B cell (primary cell): ENCODE measurements around the gene DGKB. TPM values are rescaled to one million over a fixed set of nuclear protein-coding genes. Genes with fewer than 3 reads are reported as not detected.

ENCODE experiments used
- ATAC-seq: fragments of 200-7000 bp; cut with Tn5 transposase; one replicate; pipeline ENCODE4 v1.10.0; 2021; ENCODE audit warnings: low read depth, mild to moderate bottlenecking, moderate number of reproducible peaks, moderate library complexity
- CTCF ChIA-PET: fragments of 350-600 bp; sonication (Branson Sonifier 250); formaldehyde crosslinking; loops from one replicate; lab custom pipeline; 2021; ENCODE audit warnings: antibody characterized with exemption, inconsistent platforms; lab: Charles Lee
- POLR2A ChIA-PET: fragments of 350-600 bp; sonication (Branson Sonifier 250); formaldehyde crosslinking; loops from one replicate; lab custom pipeline; 2021; ENCODE audit warnings: antibody characterized with exemption; lab: Charles Lee
- DNase-seq: peaks from one replicate; pipeline ENCODE4 v3.0.0; 2013
- H2AFZ ChIP-seq: 2 replicates; pipeline ENCODE4 v1.6.1; 2012; ENCODE audit warnings: mild to moderate bottlenecking, low read depth, low read length; ENCODE audit not compliant: insufficient read depth, poor library complexity, severe bottlenecking
- H3K27ac ChIP-seq, 2 donors: 1 replicate in 1 of 2; 2 replicates in 1 of 2; pipeline ENCODE4 v1.5.1; 2012 to 2013; ENCODE audit warnings: low read length in 2 of 2, mild to moderate bottlenecking in 2 of 2, moderate library complexity in 1 of 2
- H3K27me3 ChIP-seq, 4 experiments: fragments of 200-600 bp in 1 of 4; sonication (generic) in 1 of 4; replicated peaks in 1 of 4; 1 replicate in 2 of 4; 2 replicates in 2 of 4; pipeline versions ENCODE4 v1.6.1 to v1.7.0; 2013 to 2016; ENCODE audit warnings: low read length in 3 of 4, mild to moderate bottlenecking in 2 of 4, mixed read lengths in 1 of 4, moderate library complexity in 1 of 4; ENCODE audit not compliant: insufficient read depth in 4 of 4, control insufficient read depth in 3 of 4; ENCODE audit errors: control extremely low read depth in 1 of 4
- H3K36me3 ChIP-seq, 2 experiments: replicated peaks in 1 of 2; 1 replicate in 1 of 2; 2 replicates in 1 of 2; pipeline versions ENCODE4 v1.6.1 to v1.7.1; 2013; ENCODE audit warnings: low read length in 1 of 2; ENCODE audit not compliant: insufficient read depth in 2 of 2, control insufficient read depth in 1 of 2; ENCODE audit errors: control extremely low read depth in 1 of 2, extremely low read depth in 1 of 2
- H3K4me1 ChIP-seq, 2 donors: fragments of 200-600 bp in 1 of 2; sonication (generic) in 1 of 2; 1 replicate in 1 of 2; 2 replicates in 1 of 2; pipeline versions ENCODE4 v1.5.1 to v1.6.1; 2013 to 2017; ENCODE audit warnings: low read length in 2 of 2; ENCODE audit not compliant: control insufficient read depth in 2 of 2, insufficient read depth in 2 of 2
- H3K4me2 ChIP-seq: replicated peaks from 2 replicates; pipeline ENCODE3; 2012; ENCODE audit warnings: mild to moderate bottlenecking, low read depth, low read length; ENCODE audit not compliant: poor library complexity, severe bottlenecking
- H3K4me3 ChIP-seq, 5 experiments: fragments of 200-600 bp in 1 of 5; sonication (generic) in 1 of 5; 1 replicate in 3 of 5; 2 replicates in 2 of 5; pipeline versions ENCODE4 v1.5.1 to v1.7.0; 2011 to 2016; ENCODE audit warnings: low read length in 4 of 5, mild to moderate bottlenecking in 4 of 5, low read depth in 2 of 5, control low read depth in 1 of 5, moderate library complexity in 1 of 5; ENCODE audit not compliant: insufficient read depth in 1 of 5; ENCODE audit errors: control extremely low read depth in 1 of 5, extremely low read depth in 1 of 5
- H3K79me2 ChIP-seq: fragments of 200-600 bp; sonication (generic); one replicate; pipeline ENCODE4 v1.6.0; 2016; ENCODE audit warnings: low read length; ENCODE audit not compliant: control insufficient read depth, insufficient read depth
- H3K9ac ChIP-seq: fragments of 200-600 bp; sonication (generic); 2 replicates; pipeline ENCODE4 v1.6.1; 2017; ENCODE audit warnings: mild to moderate bottlenecking, low read length, moderate library complexity
- H3K9me3 ChIP-seq, 3 donors: one replicate each; pipeline versions ENCODE4 v1.6.1 to v1.7.1; 2013; ENCODE audit warnings: low read length in 2 of 3; ENCODE audit not compliant: control insufficient read depth in 2 of 3, insufficient read depth in 1 of 3; ENCODE audit errors: control extremely low read depth in 1 of 3
- H4K20me1 ChIP-seq: 2 replicates; pipeline ENCODE4 v1.6.0; 2012; ENCODE audit warnings: mild to moderate bottlenecking, low read length; ENCODE audit not compliant: insufficient read depth, control insufficient read depth, poor library complexity, severe bottlenecking
- H3K27ac Mint-ChIP-seq: one replicate; pipeline ENCODE4 v1.8.0; 2021; ENCODE audit warnings: mixed read lengths
- H3K27me3 Mint-ChIP-seq: one replicate; pipeline ENCODE4 v1.8.0; 2021; ENCODE audit warnings: mixed read lengths
- H3K4me1 Mint-ChIP-seq: one replicate; pipeline ENCODE4 v1.8.0; 2021; ENCODE audit warnings: mixed read lengths
- H3K4me3 Mint-ChIP-seq: one replicate; pipeline ENCODE4 v1.8.0; 2021; ENCODE audit warnings: mixed read lengths
- H3K9me3 Mint-ChIP-seq: one replicate; pipeline ENCODE4 v1.8.0; 2022; ENCODE audit warnings: mixed read lengths; ENCODE audit not compliant: insufficient read depth
- CTCF ChIP-seq: fragments of 200-600 bp; IDR thresholded peaks from one replicate; pipeline ENCODE4 v1.8.0; 2022; ENCODE audit warnings: antibody characterized with exemption, mild to moderate bottlenecking
- EZH2 ChIP-seq: IDR thresholded peaks from 2 replicates; pipeline ENCODE4 v1.6.1; 2012; ENCODE audit warnings: borderline replicate concordance, low read depth, mild to moderate bottlenecking, moderate library complexity, low read length; ENCODE audit not compliant: insufficient read depth, poor library complexity, severe bottlenecking
- WGBS: methylation state at CpG from one replicate; pipeline ENCODE4 v1.1.5; 2013; ENCODE audit warnings: missing lambda C conversion rate; ENCODE audit not compliant: insufficient coverage; 5-methylcytosine and 5-hydroxymethylcytosine counted together
- intact Hi-C: fragments of 100-400 bp; cut with micrococcal nuclease; formaldehyde crosslinking; loops from one replicate; pipeline ENCODE4 v1.10.0; 2022
- polyA plus RNA-seq: library from polyadenylated mRNA; depleted of rRNA; stranded (reverse); fragments of >200 nt; gene quantifications from 2 replicates; pipeline ENCODE4 v1.2.3, GENCODE V29; 2012
- total RNA-seq, 2 donors: library from RNA; stranded (reverse); fragments of 120-200 nt in 1 of 2; gene quantifications; 1 replicate in 1 of 2; 2 replicates in 1 of 2; pipeline versions ENCODE4 v1.2.3 to v1.2.4, GENCODE V29; 2013 to 2022

DGKB gene
- total and polyA plus RNA-seq, 2 donors (not counting 1 experiment from before 2014, with no cell fraction given) = not detected

DNA sequence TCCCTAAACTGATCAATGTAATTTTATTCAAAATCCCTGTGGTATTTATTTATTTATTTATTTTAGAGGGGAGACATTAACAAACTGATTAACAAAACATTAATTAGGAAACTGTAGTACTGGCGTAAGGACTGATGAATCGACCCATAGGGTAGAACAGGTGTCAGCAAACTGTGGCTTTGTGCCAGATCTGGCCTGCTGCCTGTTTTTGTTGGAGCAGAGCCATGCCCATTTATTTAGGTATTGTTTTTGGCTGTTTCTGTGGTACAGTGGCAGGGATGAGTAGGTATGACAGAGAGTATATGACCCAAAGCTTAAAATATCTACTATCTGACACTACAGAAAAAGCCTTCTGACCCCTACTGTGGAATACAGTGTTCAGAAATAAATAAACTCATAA is 580.6 kb downstream of the DGKB start:
- ChIA-PET CTCF (no interaction called here), POLR2A (no interaction called here)
- H3K27ac Mint-ChIP-seq = no peak overlapping the region
- no peaks in the 10 kb centered on the region for H3K27me3 Mint-ChIP-seq
- H2AFZ ChIP-seq = no peak overlapping the region
- no peaks in the 10 kb centered on the region for H3K4me1 ChIP-seq
- no peak overlapping the region for H3K9ac ChIP-seq
- no peak overlapping the region for H3K27ac ChIP-seq
- TF ChIP-seq EZH2 = no peak
- no peak for TF ChIP-seq CTCF
- no peaks in the 10 kb centered on the region for H3K9me3 ChIP-seq
- no peaks in the 10 kb centered on the region for H3K79me2 ChIP-seq
- no peak for ATAC-seq
- H3K4me1 Mint-ChIP-seq = no peaks in the 10 kb centered on the region
- no peak overlapping the region for H3K4me3 Mint-ChIP-seq
- no peak for DNase-seq
- no peaks in the 10 kb centered on the region for H3K27me3 ChIP-seq
- H3K4me3 ChIP-seq = no peak overlapping the region
- H4K20me1 ChIP-seq = no peaks in the 10 kb centered on the region
- H3K36me3 ChIP-seq = no peaks in the 10 kb centered on the region
- H3K9me3 Mint-ChIP-seq = peaks cover 4% of the 10 kb centered on the region
- intact Hi-C loops = no loop called here
- no peak overlapping the region for H3K4me2 ChIP-seq
- no CpG with 5 or more reads among the region's 2 CpGs for WGBS

- Mint-ChIP-seq H3K4me1 (no peaks in the 10 kb centered on the region), H3K27me3 (no peaks in the 10 kb centered on the region), H3K27ac (no peak overlapping the region), H3K4me3 (no peak overlapping the region), H3K9me3 (no peaks in the 10 kb centered on the region)
- Histone ChIP-seq H4K20me1 (no peaks in the 10 kb centered on the region), H2AFZ (no peak overlapping the region), H3K27ac (no peak overlapping the region), H3K9me3 (no peaks in the 10 kb centered on the region), H3K36me3 (no peaks in the 10 kb centered on the region), H3K79me2 (no peaks in the 10 kb centered on the region), H3K4me3 (no peak overlapping the region), H3K27me3 (no peaks in the 10 kb centered on the region), H3K4me2 (no peak overlapping the region), H3K4me1 (no peaks in the 10 kb centered on the region), H3K9ac (no peak overlapping the region)
- no peak for ATAC-seq
- TF ChIP-seq CTCF = no peak
- no peak for TF ChIP-seq EZH2
- CTCF ChIA-PET = no interaction called here
- POLR2A ChIA-PET = no interaction called here
- intact Hi-C loops = no loop called here
- DNase-seq = no peak
These were observed 593.1 kb downstream of the DGKB start for GRCh38 chr7:14309432-14309831.
